ENCODE measurements around the gene PDGFRB.

DNA sequence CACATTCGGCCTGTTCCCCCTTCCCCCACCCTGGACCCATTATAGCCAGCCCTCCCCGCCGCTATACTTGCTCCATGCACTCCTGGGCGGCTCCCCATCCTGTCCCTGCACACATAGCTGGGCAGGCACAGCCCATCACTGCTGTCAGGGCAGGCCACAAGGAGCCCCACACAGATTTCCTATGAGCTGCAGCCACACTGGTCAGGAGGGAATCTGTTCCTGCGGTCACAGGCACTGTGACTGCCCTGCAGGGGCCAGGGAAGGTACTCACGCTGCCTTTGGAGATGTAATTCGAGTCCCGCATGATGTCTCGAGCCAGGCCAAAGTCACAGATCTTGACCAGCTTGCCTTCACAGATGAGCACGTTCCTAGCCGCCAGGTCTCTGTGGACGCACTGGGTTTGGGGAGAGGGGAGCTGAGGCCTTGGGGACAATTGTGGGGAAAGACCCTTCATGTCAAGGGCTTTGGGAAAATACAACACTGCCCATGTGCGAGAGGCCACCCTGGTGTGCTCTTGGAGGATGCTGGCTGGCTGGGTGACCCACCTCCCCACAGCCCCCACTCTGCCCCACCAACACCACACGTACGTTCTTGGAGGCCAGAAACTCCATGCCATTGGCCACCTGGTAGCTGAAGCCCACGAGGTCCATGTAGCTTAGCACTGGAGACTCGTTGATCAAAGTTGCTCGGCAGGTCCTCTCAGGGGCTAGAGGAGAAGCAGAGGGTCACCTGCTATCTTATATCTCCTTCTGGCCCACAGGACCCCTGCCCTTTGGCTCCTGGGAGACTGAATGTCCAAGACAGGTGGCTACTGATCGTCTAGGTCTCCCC, 34.8 kb downstream of the PDGFRB start:
- TF ChIP-seq, protein P1, sequence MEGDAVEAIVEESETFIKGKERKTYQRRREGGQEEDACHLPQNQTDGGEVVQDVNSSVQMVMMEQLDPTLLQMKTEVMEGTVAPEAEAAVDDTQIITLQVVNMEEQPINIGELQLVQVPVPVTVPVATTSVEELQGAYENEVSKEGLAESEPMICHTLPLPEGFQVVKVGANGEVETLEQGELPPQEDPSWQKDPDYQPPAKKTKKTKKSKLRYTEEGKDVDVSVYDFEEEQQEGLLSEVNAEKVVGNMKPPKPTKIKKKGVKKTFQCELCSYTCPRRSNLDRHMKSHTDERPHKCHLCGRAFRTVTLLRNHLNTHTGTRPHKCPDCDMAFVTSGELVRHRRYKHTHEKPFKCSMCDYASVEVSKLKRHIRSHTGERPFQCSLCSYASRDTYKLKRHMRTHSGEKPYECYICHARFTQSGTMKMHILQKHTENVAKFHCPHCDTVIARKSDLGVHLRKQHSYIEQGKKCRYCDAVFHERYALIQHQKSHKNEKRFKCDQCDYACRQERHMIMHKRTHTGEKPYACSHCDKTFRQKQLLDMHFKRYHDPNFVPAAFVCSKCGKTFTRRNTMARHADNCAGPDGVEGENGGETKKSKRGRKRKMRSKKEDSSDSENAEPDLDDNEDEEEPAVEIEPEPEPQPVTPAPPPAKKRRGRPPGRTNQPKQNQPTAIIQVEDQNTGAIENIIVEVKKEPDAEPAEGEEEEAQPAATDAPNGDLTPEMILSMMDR (optimal IDR thresholded peaks at IDR 0.05 in 1 of 3, IDR thresholded peaks at IDR 0.05 in 1 of 3, conservative IDR thresholded peaks at IDR 0.05 in 1 of 3; ENCODE audit: extremely low read depth in 1 of 3, insufficient read depth in 2 of 3, low read length in 3 of 3), result no peak
- no peak for TF ChIP-seq EZH2 (IDR thresholded peaks at IDR 0.05; ENCODE audit: low read length)
